NCI-H1092 (cell line): Measurements from ENCODE around the gene WFDC1.
"Not testable (repeated sequence)": the region's sequence is repeated elsewhere in the genome, so short reads cannot be mapped to it uniquely, and the experiment has no call there.

Source experiments
- DNase-seq: peaks from one replicate; lab custom pipeline; 2025; lab: John Stamatoyannopoulos, UW

WFDC1 gene

GRCh38 chr16:84327926-84328505 is 33.3 kb downstream of the WFDC1 start:
- DNase-seq = no peak

GRCh38 chr16:84329016-84329415 is 34.3 kb downstream of the WFDC1 start:
- no peak for DNase-seq

- DNase-seq = no peak
These were observed 35.4 kb downstream of the WFDC1 start for GRCh38 chr16:84329843-84330684.

GRCh38 chr16:84330685-84331050 is 36.0 kb downstream of the WFDC1 start:
- no peak for DNase-seq

GRCh38 chr16:84331998-84332780 is 37.5 kb downstream of the WFDC1 start:
- DNase-seq = no peak

- no peak for DNase-seq
These were observed 38.5 kb downstream of the WFDC1 start for GRCh38 chr16:84332975-84333684.

GRCh38 chr16:84334058-84334457 is 39.4 kb downstream of the WFDC1 start:
- DNase-seq = no peak

GRCh38 chr16:84334482-84334881 is 39.8 kb downstream of the WFDC1 start:
- no peak for DNase-seq

- DNase-seq = not testable (repeated sequence)
These were observed 42.6 kb downstream of the WFDC1 start for GRCh38 chr16:84337236-84337635.

GRCh38 chr16:84339311-84339710 is 44.6 kb downstream of the WFDC1 start:
- DNase-seq = no peak

GRCh38 chr16:84339766-84340165 is 45.1 kb downstream of the WFDC1 start:
- DNase-seq = no peak

GRCh38 chr16:84340325-84341040 is 45.8 kb downstream of the WFDC1 start:
- DNase-seq = no peak

- no peak for DNase-seq
These were observed 47.0 kb downstream of the WFDC1 start for GRCh38 chr16:84341528-84342295.

- DNase-seq = not testable (repeated sequence)
These were observed 49.1 kb downstream of the WFDC1 start for GRCh38 chr16:84343800-84344199.

- DNase-seq = no peak
These were observed 50.1 kb downstream of the WFDC1 start for GRCh38 chr16:84344781-84345180.

- no peak for DNase-seq
These were observed 52.5 kb downstream of the WFDC1 start for GRCh38 chr16:84347161-84347560.

- DNase-seq = no peak
These were observed 53.8 kb downstream of the WFDC1 start for GRCh38 chr16:84348386-84348888.

GRCh38 chr16:84349862-84350684 is 55.4 kb downstream of the WFDC1 start:
- DNase-seq = no peak

- no peak for DNase-seq
These were observed 56.2 kb downstream of the WFDC1 start for GRCh38 chr16:84350685-84351400.
